ENCODE measurements around the gene GRHPR.
A peak's percentile ranks its signal among the peaks of the same experiment; 100 is the strongest.

GRHPR gene

GRCh38 chr9:37480759-37481158, 58.3 kb downstream of the GRHPR start:
- no peak for DNase-seq (ENCODE audit: low read depth)

GRCh38 chr9:37485389-37486255, 63.1 kb downstream of the GRHPR start, which contains the start of gene POLR1E:
Gene POLR1E, plus strand, starts transcription at chr9:37485948. Its CDS starts 100 bp downstream, at chr9:37486048.
- peak; percentile 56 for DNase-seq (ENCODE audit: low read depth)

- DNase-seq (ENCODE audit: low read depth) = no peak
Observed at GRCh38 chr9:37486256-37486615, 63.7 kb downstream of the GRHPR start.

All from GM04503 (cell line).